GDM1 (cell line): ENCODE data around the gene GAL3ST2.
"Not testable (repeated sequence)": the region's sequence is repeated elsewhere in the genome, so short reads cannot be mapped to it uniquely, and the experiment has no call there.

ENCODE experiments used
- DNase-seq: peaks from one replicate; lab custom pipeline; 2025; lab: John Stamatoyannopoulos, UW

Gene GAL3ST2

GRCh38 chr2:241776336-241777169 is at the start of gene GAL3ST2:
TSS of gene GAL3ST2 (plus strand) at chr2:241776822. CDS start at chr2:241776956, 134 bp downstream.
- no peak for DNase-seq

GRCh38 chr2:241728000-241728399 is 48.6 kb upstream of the GAL3ST2 start:
- DNase-seq: no peak

- DNase-seq: no peak
Measured at GRCh38 chr2:241728627-241729026, 48.0 kb upstream of the GAL3ST2 start.

GRCh38 chr2:241729868-241730267 is 46.8 kb upstream of the GAL3ST2 start:
- no peak for DNase-seq

GRCh38 chr2:241730671-241731293 is 45.8 kb upstream of the GAL3ST2 start:
- peak; percentile 20 for DNase-seq

GRCh38 chr2:241732513-241733186 is 44.0 kb upstream of the GAL3ST2 start:
- peak; percentile 4 for DNase-seq

GRCh38 chr2:241733391-241734207 is 43.0 kb upstream of the GAL3ST2 start:
- DNase-seq: no peak

- no peak for DNase-seq
Measured at GRCh38 chr2:241734208-241734466, 42.5 kb upstream of the GAL3ST2 start.

- peak; percentile 90 for DNase-seq
Measured at GRCh38 chr2:241734467-241735208, 42.0 kb upstream of the GAL3ST2 start, which contains the start of gene D2HGDH. TSS of gene D2HGDH (plus strand) at chr2:241734630. CDS start at chr2:241735225, 595 bp downstream.

GRCh38 chr2:241736111-241736510 is 40.5 kb upstream of the GAL3ST2 start:
- no peak for DNase-seq

GRCh38 chr2:241738040-241738686 is 38.5 kb upstream of the GAL3ST2 start:
- DNase-seq: no peak

GRCh38 chr2:241739177-241739576 is 37.4 kb upstream of the GAL3ST2 start:
- no peak for DNase-seq

GRCh38 chr2:241739651-241740050 is 37.0 kb upstream of the GAL3ST2 start:
- peak; percentile 1 for DNase-seq

- no peak for DNase-seq
Measured at GRCh38 chr2:241741016-241741415, 35.6 kb upstream of the GAL3ST2 start.

GRCh38 chr2:241742320-241742939 is 34.2 kb upstream of the GAL3ST2 start:
- no peak for DNase-seq

GRCh38 chr2:241743008-241743407 is 33.6 kb upstream of the GAL3ST2 start:
- not testable (repeated sequence) for DNase-seq

GRCh38 chr2:241743620-241744019 is 33.0 kb upstream of the GAL3ST2 start:
- DNase-seq: no peak

GRCh38 chr2:241744028-241744754 is 32.4 kb upstream of the GAL3ST2 start:
- no peak for DNase-seq

- no peak for DNase-seq
Measured at GRCh38 chr2:241745276-241745675, 31.3 kb upstream of the GAL3ST2 start.

- DNase-seq: no peak
Measured at GRCh38 chr2:241746084-241746483, 30.5 kb upstream of the GAL3ST2 start.
